SW480 (cell line): Measurements from ENCODE around the gene KIF3B.
"Not testable (repeated sequence)": the region's sequence is repeated elsewhere in the genome, so short reads cannot be mapped to it uniquely, and the experiment has no call there.

Source experiments
- DNase-seq: peaks from one replicate; pipeline ENCODE4 v3.0.0-alpha.2; 2016; ENCODE audit warnings: low spot score

The KIF3B gene

DNA sequence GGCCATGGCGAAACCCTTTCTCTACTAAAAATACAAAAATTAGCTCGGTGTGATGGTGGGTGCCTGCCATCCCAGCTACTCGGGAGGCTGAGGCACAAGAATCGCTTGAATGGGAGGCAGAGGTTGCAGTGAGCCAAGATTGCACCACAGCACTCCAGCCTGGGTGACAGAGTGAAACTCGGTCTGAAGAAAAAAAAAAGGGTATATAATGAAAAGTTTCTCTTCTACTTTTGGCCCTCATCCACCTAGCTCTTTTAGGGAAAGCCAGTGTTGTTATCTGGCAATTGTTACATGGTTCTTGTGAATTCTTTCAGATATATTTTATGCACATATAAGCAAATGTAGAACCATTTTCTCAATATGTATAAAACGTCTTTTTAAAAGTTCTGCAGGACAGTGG, 19.0 kb downstream of the KIF3B start:
- no peak for DNase-seq

DNA sequence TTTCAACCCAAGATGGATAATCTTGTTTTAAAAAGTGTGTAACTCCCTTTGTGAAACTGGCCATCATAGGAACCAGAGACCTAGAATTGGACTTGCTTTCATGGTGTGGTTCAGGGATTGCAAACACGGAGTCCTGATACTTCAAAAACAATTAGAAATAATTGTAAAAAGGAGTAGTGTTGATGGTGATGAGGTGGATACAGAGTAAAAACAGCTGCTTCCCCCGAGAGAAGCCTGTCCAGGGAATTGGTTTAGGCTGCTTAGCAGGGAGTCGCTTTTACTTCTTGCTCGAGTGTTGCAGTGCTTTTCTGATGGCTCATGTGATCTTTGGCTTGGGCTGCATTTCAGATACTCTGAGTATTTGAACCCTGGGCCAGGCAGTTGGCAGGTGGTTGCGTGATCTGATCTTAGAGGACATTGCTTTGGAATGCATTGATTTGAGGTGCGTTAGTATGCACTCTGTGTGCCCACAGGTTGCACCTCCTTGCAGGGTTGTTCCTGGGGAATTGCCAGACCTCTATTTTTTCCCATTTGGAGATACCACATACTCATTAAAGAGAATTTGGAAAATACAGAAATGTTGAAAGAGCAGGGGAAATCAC, 19.5 kb downstream of the KIF3B start:
- no peak for DNase-seq

DNA sequence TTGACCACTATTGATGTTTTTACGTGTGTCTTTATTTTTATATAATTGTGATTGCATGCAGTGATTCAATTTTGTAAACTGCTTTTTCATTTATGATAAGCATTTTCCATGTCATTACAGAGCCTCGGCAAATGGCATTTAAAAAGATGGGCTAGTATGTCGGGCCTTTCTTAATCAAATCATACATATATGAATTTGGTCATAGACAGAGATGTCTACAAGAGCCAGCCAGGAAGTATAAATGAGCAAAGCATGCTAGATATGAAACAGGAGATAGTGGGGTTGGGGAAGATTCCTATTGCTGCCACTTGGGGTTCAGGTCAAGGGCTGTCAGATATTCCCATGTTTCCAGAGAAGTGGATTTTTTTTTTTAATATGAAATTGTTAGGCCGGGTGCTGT, 20.0 kb downstream of the KIF3B start:
- DNase-seq, result no peak

DNA sequence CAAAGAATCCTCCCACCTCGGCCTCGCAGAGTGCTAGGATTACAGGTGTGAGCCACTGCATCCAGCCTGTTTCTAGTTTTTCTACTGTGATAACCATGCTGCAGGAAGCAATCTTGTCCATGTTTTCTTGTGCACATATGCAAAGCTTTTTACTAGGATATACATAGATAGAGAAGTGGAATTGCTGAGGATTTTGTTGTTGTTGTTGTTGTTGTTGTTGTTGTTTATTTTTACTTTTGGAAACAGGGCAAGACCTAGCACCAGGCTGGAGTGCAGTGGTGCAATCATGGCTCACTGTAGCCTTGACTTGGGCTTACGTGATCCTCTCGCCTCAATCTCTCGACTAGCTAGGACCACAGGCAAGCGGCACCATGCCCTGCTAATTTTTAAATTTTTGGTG, 23.2 kb downstream of the KIF3B start:
- DNase-seq, result no peak

DNA sequence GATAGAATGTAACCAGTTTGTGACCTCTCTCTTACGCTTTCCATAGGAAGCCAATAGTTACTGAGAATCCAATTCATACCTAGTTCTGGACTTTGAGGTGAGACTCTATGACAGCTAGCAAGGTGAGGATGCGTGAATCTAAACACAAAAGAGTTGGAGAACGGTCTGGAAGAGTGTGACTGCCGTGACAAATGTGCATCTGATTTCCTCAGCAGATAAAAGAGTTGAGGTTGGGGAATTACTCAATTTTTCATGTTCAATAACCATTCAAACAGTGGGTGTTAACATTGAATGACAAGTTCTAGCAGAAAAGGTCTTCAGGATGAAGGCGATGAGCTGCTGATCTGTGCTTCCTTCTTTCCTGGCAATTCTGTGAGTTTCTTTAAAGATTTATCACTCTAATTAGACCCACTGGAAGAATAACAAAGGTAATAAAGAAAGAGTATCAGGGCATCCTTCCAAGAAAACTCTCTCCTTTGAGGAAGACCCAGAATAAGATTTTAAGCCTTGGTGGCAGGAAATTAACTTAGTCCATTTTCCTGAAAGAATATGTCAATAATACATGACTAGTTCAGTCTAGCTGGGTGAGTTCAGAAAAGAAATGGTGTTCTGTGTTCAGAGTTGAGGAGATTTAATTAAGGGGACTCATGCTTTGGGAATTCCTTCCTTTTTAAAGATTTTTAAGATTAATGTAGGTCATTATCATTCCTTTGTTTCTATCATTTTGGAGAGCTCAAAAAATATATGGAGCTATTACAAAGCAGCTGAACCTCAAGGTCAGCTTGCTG, 24.5 kb downstream of the KIF3B start:
- DNase-seq, result no peak

DNA sequence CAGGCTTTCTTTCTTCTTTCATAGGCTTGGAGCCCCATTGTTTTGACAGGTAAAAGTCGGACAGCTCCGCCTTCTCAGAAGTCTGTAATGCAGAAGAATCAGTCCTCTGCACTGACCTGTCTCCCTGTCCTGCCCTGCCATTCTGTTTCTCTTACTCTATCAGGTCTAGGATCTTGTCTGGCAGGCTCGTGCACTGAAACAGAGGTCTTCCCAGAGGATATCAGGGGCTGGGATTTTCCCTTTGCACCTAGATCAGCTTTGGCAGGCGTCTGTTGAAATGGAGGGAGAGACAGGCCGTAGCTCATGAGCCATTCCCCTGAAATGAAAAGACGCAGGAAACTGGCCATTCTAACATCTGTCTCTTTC, 25.0 kb downstream of the KIF3B start:
- no peak for DNase-seq

DNA sequence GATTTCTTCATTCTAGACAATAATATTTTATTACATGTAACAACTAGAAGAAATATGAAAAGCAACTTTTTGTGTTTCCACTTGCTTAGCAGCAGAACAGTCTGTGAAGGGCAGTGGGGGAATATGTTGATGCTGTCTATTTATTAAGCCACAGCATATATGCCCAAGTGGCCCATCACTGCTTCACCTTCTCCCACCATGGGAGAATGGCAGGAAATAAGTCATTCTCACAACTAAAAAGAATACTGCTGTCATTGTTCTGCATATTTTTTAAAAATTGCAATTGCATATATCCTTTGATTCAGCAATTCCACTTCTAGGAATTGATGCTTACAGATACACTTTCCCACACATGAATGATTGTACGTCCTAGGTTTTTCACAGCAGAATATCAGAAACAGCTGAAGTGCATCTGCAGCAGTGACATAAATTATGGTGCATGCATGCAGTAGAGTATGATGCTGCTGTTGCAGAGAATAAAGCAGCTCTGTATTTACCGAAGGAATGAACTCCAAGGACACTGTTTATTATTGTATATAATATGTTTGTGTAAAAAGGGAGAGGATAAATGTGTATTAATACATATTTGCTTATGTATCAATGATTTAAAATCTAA, 26.8 kb downstream of the KIF3B start:
- no peak for DNase-seq

DNA sequence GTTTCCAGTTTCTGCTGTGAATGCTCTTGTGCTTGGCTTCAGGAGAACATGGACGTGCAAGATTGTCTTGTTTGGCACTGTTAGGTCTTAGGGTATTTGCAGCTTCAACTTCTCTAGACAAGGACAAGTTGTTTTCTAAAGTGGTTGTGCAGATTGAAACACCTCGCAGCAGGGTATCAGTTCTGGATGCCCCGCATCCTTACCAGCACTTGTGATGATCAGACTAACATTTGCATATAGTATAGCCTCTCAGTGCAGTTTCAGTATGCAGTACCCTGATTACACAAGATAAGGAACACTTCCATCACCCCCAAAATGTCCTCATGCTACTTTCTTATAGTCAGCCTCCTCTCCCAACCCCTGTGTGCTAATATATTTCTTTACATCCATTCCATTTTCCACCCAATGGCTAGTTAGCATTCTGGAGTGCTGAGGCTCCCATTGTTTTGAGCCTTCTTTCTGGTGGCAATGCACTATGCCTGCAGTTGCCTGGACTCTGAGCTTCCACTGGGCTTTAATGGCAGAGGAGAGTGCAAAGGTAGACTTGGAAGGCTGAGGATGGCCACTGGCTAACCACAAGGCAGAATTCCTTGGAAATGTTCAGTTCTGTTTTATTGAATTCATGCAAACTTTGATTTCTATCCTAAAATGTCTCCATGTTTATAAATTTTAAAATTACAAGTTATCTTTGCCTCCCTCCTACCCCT, 35.4 kb downstream of the KIF3B start:
- no peak for DNase-seq

DNA sequence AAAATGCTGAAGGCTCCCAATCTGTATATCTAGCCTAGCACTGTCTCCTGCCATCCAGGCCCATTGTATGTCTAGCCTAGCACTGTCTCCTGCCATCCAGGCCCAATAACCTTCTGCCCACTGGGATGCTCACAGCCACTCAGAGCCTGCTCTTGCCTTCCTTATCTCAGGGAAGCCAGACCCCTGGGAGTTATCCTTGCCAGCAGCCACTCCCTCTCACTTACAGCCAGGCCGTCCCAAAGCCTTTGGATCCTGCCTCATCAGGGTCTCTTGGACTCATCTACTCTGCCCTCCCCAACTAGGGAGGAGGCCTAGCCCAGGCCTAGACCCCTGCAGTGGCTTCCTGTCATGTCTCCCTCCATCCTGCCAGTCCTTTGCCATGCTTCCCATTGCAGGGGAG, 37.3 kb downstream of the KIF3B start:
- no peak for DNase-seq

DNA sequence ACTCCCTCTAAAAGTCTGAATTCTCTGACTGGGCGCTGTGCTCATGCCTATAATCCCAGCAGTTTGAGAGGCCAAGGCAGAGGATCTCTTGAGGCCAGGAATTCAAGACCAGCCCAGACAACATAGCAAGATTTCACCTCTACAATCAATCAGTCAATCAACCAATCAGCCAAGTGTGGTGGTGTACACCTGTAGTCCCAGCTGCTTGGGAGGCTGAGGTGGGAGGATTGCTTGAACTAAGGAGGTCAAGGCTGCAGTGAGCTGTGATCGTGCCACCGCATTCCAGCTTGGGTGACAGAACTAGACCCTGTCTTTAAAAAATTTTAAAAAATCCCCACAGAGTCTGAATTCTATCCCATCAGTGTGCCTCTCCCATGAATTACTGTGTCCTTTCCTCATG, 37.9 kb downstream of the KIF3B start:
- no peak for DNase-seq

DNA sequence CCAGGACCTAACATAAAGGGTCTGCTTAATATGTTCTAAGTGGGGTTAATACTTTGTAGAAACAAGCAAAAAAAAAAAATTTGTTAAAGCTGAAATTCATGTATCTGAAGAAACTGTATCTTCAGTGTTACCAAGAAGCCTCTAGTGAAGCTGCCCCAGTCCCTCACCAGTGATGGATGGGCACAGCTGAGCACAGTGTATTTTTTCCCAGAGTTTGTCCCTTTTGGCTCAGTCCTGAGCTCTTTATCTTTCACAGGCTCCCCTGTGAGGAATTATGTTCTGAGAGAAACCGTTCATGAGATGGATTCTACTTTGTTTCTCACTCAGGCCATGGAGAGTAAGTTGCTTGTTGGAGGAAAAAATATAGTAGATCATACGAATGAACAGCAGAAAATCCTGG, 38.4 kb downstream of the KIF3B start:
- DNase-seq, result no peak

DNA sequence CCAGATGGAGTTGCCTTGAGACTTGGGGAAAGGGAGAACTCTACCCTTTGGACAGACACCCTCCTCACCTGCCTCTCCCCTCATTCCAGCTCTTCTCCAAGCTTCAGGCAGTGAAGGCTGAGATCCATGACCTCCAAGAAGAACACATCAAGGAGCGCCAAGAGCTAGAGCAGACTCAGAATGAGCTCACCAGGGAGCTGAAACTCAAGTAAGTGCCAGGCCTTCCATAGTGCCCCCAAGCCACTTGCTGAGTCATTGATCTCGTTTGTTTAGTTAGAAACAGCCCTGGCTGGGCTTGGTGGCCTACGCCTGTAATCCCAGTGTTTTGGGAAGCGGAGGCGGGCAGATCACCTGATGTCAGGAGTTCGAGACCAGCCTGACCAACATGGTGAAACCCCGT, 39.2 kb downstream of the KIF3B start:
- no peak for DNase-seq

DNA sequence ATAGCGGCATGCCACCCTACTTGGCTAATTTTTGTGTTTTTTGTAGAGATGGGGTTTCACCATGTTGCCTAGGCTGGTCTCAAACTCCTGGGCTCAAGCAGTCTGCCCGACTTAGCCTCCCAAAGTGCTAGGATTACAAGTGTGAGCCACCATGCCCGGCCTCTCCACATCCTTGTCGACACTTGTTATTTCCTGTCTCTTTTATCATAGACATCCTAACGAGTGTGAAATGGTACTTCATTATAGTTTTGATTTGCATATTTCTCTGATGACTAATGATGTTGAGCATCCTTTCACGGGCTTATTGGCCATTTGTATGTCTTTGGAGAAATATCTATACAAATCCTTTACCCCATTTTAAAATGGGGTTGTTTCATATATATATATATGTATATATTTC, 41.6 kb downstream of the KIF3B start:
- DNase-seq, result no peak

DNA sequence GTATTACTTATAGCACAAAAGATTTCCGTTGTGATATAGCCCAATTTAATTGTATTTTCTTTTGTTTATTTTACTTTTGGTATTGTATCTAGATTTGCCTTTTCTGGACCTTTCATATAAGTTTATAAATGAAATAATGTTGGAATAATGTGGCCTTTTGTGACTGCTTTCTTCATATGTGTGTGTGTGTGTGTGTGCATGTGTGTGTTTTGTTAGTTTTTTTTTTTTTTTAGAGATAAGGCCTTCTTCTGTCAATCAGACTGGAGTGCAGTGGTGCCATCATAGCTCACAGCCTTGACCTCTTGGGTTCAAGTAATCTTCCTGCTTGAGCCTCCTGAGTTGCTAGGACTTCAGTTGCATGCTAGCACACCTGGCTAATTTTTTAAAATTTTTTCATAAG, 42.9 kb downstream of the KIF3B start:
- no peak for DNase-seq

DNA sequence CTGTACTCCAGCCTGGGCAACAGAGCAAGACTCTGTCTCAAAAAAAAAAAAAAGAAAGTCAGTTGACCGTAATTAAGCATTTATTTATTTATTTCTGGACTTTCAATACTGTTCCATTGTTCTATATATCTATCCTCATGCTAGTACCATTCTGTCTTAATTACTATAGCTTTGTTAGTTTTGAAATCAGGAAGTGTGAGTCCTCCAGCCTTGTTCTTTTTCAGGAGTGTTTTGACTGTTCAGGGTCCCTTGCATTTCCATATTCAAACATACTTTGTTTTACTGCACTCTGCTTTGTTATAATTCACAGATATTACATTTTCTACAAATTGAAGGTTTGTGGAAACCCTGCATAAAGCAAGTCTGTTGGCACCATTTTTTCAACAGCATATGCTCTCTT, 43.9 kb downstream of the KIF3B start:
- DNase-seq, result no peak

DNA sequence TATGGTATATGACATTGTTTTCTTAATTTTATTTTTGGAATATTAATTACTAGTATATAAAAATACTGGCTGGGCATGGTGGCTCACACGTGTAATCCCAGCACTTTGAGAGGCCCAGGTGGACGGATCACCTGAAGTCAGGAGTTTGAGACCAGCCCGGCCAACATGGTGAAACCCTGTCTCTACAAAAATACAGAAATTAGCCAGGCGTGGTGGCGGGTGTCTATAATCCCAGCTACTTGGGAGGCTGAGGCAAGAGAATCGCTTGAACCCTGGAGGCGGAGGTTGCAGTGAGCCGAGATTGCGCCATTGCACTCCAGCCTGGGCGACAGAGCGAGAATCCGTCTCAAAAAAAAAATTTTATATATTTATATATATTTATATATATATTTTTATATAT, 44.8 kb downstream of the KIF3B start:
- DNase-seq, result not testable (repeated sequence)

DNA sequence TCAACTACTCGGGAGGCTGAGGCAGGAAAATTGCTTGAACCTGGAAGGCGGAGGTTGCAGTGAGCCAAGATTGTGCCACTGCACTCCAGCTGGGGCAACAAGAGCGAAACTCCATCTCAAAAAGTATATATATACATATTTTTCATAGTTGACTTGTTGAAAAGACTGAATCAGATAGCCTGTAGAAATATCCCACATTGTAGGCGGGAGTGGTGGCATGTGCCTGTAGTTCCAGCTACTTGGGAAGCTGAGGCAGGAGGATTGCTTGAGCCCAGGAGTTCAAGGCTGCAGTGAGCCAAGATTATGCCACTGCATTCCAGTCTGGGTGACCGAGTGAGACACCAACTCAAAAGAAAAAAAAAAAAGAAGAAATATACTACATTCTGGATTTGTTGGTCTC, 46.3 kb downstream of the KIF3B start:
- not testable (repeated sequence) for DNase-seq

DNA sequence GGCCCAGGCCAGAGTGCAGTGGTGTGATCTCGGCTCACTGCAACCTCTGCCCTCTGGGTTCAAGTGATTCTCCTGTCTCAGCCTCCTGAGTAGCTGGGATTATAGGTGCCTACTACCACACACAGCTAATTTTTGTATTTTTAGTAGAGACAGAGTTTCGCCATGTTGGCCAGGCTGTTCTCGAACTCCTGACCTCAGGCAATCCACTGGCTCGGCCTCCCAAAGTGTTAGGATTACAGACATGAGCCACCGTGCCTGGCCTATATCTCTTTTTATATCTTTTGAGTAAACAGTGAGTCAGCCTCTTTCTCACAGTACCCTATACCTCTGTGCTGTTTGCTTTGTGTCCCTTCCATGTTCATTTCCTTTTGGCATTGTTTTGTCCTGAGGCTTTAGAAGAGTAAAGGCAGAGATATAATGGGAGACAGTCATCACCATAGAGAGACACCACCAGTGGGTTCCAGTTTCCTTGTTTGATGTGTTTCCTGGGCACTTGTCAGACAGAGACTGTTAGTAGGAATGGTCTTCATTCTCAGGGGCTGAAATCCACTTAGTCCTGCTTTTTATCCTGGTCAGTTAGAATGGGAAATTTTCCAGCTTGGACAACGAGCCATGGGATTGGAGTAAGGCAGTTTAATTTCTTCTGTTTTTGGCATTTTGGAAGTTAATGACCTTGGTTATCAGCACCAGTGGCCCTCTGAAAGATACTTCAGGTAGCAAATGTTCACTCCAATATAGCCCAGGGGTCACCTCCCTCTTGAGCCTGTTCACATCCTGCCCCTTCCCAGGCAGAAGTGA, 48.5 kb downstream of the KIF3B start:
- DNase-seq, result peak; percentile 67

DNA sequence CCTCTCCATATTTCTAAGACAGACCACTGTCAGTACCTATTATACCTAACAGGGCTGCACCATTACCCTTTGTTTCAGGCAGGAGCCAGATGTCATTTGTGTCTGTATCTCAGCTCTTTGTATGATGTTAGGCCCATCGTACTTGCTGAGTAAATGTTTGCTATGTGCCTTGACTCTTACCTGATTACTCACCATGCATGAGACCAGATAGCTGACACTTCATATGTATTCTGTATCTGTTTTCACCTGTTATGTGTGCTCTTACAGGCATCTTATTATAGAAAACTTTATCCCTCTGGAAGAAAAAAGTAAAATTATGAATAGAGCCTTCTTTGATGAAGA, 49.0 kb downstream of the KIF3B start:
- no peak for DNase-seq

DNA sequence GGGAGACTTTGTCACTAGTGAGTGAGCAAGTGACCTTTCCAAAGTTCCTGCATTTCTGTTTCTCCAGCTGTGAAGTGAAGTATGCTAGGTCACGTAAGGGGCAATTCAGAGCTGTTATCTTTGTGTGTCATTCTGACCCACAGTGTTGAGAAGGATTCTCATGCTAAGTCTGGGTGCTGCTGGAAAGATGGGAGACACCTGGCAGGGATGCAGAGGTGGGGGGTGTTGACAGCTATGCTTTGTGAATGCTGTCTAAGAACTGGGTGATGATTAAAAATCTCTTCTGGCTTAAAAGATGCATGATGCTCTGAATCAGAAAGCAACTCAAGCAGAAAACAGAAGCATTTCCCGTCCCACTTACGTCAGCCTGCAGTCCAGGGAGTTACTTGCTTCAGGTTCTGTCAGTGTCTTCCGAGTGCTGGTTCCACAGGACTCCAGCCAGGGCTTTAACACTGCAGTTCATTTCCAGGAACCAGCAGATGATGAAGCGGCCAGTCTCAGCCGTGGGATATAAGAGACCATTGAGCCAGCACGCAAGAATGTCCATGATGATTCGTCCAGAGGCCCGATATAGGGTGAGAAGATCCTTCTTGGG, 49.7 kb downstream of the KIF3B start:
- DNase-seq, result no peak

DNA sequence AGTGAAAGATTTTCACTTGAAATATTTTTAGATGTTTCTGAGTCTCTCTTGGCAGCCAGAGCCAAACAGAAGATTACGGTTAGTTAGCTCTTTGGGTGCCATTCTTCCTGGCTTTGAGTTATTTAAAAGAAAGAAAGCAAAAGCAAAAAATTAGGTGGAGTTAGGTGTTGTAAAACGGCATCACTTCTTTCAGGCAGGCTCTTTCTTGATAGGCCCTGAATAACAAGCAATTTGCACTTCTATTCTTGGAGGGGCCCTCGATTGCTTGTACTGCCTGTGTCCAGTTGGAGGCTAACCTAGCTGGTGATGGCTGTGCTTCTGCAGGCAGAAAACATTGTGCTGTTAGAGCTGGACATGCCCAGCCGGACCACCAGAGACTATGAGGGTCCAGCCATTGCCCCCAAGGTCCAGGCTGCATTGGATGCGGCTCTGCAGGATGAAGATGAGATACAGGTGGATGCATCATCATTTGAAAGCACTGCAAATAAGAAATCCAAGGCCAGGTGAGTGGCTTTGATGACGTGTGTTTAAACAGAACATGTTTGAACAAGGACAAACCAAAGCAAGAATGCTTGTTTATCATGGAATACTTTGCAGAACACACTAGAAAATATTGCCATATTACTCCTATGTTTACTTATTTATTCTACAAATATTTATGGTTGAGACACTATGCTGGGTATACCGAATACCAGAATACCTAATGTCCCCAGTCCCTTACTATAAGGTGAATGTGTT, 52.5 kb downstream of the KIF3B start:
- no peak for DNase-seq
